Natural killer cell treated with Interleukin-12 subunit alpha and Interleukin-12 subunit beta and Interleukin-15 and Interleukin-18, amount 100 ng/mL, for 72 hours (primary cell): Measurements from ENCODE around the gene PDXK. TPM values are rescaled to one million over a fixed set of nuclear protein-coding genes. Genes with fewer than 3 reads are reported as not detected.

Source experiments
- ATAC-seq, 2 donors: fragments of 150-1000 bp; cut with Tn5 transposase in 1 of 2; sonication (Bioruptor Pico), chemical (Tn5 transposase) in 1 of 2; 2 replicates each; pipeline ENCODE4 v1.10.0; 2021
- DNase-seq: peaks from one replicate; pipeline ENCODE4 v3.0.0; 2022; ENCODE audit warnings: low spot score
- H3K27ac Mint-ChIP-seq, 2 donors: 1 replicate in 1 of 2; 2 replicates in 1 of 2; pipeline ENCODE4 v1.8.0; 2022; ENCODE audit warnings: mixed read lengths in 2 of 2, mild to moderate bottlenecking in 1 of 2, moderate library complexity in 1 of 2
- H3K27me3 Mint-ChIP-seq, 2 donors: 1 replicate in 1 of 2; 2 replicates in 1 of 2; pipeline ENCODE4 v1.8.0; 2022; ENCODE audit warnings: mixed read lengths in 2 of 2
- H3K36me3 Mint-ChIP-seq: one replicate; pipeline ENCODE4 v1.8.0; 2022; ENCODE audit warnings: mixed read lengths
- H3K4me1 Mint-ChIP-seq, 2 donors: 1 replicate in 1 of 2; 2 replicates in 1 of 2; pipeline ENCODE4 v1.8.0; 2022; ENCODE audit warnings: low read depth in 2 of 2, mixed read lengths in 2 of 2, mild to moderate bottlenecking in 1 of 2
- H3K4me3 Mint-ChIP-seq: one replicate; pipeline ENCODE4 v1.8.0; 2022; ENCODE audit warnings: mixed read lengths
- H3K9me3 Mint-ChIP-seq: 2 replicates; pipeline ENCODE4 v1.8.0; 2022; ENCODE audit warnings: mixed read lengths
- total RNA-seq, 2 donors: library from RNA; stranded (reverse); gene quantifications; one replicate each; pipeline ENCODE4 v1.2.3, GENCODE V29; 2022

Gene PDXK
- total RNA-seq, 2 donors from 2014 or later = 98.1 to 136 TPM

DNA sequence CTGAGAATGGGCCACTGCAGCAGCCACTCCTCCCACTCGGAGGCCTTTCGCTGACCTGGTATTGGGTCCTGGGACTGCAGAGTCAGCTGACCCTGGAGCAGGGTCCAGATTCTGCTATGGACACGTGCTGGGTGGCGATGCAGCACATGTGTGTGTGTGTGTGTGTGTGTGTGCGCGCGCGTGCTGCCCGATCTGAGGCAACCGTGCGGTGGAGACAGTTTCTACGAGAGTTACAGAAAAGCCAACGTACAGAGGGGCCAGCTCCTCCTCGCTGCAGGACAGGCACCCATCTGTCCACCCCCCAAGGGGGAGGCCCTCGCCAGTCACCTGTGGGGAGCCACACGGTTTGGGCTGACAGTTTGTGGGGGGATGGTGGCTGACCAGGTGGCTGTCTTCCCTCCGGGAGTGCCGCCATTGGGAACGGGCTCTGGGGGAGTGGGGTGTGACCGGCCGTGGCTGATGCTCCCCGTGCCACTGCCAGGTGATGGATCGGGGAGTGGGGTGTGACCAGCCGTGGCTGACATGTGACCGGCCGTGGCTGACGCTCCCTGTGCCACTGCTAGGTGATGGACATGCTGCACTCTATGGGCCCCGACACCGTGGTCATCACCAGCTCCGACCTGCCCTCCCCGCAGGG is 33.1 kb downstream of the PDXK start:
- H3K9me3 Mint-ChIP-seq = no peaks in the 10 kb centered on the region
- no peaks in the 10 kb centered on the region for H3K36me3 Mint-ChIP-seq
- no peak for ATAC-seq
- no peak for DNase-seq
- no peak overlapping the region for H3K4me3 Mint-ChIP-seq
- no peaks in the 10 kb centered on the region for H3K27me3 Mint-ChIP-seq
- H3K27ac Mint-ChIP-seq = no peak overlapping the region
- H3K4me1 Mint-ChIP-seq = peaks cover 0 to 9% of the 10 kb centered on the region in 2 donors

DNA sequence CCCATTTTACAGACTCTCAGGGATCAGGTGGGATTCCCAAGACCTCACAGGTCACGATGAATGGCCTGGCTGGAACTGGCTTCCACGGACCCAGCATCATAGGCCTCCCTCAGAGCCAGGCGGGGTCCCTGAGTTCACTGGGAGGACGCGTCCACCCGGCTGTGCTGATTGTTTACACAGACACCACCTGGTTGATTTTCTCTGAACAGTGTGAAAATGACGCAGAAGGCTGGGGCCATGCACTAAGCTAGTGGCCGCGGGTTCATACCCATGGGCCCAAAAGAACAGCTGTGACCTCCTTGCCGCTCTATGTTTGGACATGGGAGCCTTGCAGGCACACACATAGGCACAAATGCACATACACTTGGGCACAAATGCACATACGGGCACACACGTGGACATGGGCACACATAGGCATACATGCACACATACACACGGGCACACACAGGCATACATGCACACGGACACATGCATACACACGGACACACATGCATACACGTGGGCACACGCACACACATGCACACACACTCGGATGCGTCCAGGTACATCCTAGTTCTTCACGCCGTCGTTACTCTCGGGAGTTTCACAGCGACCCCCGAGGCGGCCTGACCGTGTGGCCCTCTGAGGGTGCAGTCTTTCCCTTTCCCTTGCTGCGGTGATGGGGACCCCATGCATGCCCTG is 34.0 kb downstream of the PDXK start:
- Mint-ChIP-seq H3K27me3 (no peaks in the 10 kb centered on the region), H3K27ac (no peak overlapping the region), H3K36me3 (no peaks in the 10 kb centered on the region), H3K4me3 (no peak overlapping the region), H3K9me3 (no peaks in the 10 kb centered on the region), H3K4me1 (peaks cover 0 to 9% of the 10 kb centered on the region in 2 donors)
- DNase-seq (no peak), ATAC-seq (no peak)

DNA sequence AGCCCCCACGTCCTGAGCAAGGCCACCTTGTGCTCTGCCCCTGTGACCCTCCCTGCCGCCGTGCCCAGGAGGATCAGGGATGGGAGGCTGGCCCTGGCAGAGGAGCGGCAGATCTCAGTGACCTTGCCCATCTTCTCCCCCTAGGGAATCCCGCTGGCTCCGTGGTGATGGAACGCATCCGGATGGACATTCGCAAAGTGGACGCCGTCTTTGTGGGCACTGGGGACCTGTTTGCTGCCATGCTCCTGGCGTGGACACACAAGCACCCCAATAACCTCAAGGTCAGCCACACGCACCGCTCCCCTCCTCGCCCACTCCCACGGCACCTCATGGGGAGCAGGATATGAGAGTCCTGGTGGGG is 34.5 kb downstream of the PDXK start:
- ATAC-seq (no peak), DNase-seq (no peak)
- H3K4me1 Mint-ChIP-seq = peaks cover 0 to 9% of the 10 kb centered on the region in 2 donors
- H3K27me3 Mint-ChIP-seq = no peaks in the 10 kb centered on the region
- H3K36me3 Mint-ChIP-seq = no peaks in the 10 kb centered on the region
- H3K27ac Mint-ChIP-seq = no peak overlapping the region
- H3K9me3 Mint-ChIP-seq = no peaks in the 10 kb centered on the region
- no peak overlapping the region for H3K4me3 Mint-ChIP-seq

DNA sequence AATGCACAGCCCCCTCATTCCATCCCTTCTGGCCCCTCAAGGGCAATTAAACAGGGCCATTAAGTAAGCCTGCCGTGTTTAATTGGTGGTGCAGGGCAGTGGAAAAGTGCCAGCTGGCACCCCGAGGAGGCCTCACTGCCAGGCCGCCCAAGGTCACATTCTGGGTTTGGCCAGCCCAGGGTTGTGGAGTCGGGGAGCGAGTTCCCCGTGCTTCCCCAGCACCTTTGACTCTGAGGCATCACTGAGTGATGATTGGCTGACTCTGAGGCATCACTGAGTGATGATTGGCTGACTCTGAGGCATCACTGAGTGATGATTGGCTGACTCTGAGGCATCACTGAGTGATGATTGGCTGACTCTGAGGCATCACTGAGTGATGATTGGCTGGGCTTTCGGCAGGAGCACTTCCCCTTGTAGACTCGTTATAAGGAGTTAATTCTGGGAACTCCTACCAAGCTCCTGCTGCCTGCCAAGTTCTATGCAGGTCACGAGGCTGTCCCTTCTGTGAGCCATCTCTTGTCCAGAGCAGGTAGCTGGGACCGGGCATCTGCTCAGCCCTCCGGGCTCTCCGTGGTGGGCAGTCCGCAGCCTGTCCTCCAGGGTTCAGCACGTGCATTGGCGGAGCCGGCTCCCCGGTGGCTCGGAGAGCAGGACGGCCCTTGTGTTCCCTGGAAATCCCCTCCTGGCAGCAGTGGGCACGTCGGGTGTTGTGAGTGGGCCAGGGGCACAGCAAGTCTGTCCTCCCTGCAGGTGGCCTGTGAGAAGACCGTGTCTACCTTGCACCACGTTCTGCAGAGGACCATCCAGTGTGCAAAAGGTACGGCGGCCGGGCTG is 36.2 kb downstream of the PDXK start:
- H3K27me3 Mint-ChIP-seq = no peaks in the 10 kb centered on the region
- ATAC-seq = no peak
- no peaks in the 10 kb centered on the region for H3K9me3 Mint-ChIP-seq

DNA sequence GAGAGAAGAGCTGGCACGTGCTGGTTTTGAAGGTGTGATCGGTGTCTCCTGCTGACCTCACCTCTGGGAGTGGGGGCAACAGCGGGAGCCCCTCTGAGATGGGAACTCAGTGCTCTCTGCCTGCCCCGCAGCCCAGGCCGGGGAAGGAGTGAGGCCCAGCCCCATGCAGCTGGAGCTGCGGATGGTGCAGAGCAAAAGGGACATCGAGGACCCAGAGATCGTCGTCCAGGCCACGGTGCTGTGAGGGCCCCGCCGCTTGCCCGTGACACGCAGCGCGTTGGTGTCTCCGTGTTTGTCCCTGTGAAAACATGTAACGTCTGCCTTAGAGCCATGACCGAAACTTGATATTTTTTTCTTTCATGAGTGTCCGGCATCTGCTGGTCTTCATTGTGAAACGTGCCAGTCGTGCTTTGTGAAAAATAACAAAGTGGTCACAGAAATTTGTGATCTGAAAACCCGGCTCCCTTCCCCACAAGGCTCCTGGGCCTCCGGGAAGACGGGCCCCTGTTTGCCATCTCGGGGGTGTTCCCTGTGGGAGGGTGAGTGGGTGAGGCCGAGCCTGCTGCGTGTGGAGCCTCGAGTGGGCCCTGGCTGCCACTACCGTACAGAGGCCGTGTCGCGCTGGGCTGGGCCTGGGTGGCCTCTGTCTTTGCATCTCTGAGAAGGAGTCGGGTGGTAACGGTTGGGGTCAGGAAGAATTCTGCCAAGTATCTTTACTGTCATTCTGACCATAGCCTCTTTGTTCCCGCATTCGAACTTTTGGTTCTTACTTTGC is 37.1 kb downstream of the PDXK start:
- Mint-ChIP-seq H3K27ac (no peak overlapping the region), H3K4me1 (peaks cover 0 to 5% of the 10 kb centered on the region in 2 donors), H3K4me3 (no peak overlapping the region), H3K27me3 (no peaks in the 10 kb centered on the region), H3K9me3 (no peaks in the 10 kb centered on the region), H3K36me3 (no peaks in the 10 kb centered on the region)
- no peak for DNase-seq
- no peak for ATAC-seq

More for the DNA sequence above, 36.2 kb downstream of the PDXK start:
- Mint-ChIP-seq H3K4me1 (peaks cover 0 to 9% of the 10 kb centered on the region in 2 donors), H3K27ac (no peak overlapping the region), H3K4me3 (no peak overlapping the region), H3K36me3 (no peaks in the 10 kb centered on the region)
- DNase-seq = no peak

DNA sequence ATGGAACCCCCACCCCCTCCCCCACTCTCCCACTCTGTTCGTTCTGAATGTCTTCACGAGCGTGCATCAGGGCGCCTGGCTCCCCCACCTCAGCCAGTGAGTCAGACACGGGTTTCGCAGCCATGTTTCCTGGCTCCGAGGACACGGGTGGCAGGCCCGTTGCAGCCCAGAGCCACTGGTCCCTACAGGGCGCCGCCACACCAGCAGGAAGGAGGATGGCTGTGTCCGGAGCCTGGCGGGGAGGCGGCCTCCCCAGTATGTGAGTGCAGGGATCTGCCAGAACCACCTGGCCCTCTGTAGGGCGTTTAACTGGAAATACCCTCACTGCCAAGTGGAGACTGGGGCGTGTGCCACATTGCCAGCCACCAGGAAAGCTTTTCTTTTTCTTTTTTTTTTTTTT is 38.7 kb downstream of the PDXK start:
- Mint-ChIP-seq H3K27ac (no peak overlapping the region), H3K9me3 (no peaks in the 10 kb centered on the region), H3K36me3 (no peaks in the 10 kb centered on the region), H3K4me1 (peaks cover 0 to 5% of the 10 kb centered on the region in 2 donors), H3K4me3 (no peak overlapping the region), H3K27me3 (no peaks in the 10 kb centered on the region)
- ATAC-seq (no peak), DNase-seq (no peak)

DNA sequence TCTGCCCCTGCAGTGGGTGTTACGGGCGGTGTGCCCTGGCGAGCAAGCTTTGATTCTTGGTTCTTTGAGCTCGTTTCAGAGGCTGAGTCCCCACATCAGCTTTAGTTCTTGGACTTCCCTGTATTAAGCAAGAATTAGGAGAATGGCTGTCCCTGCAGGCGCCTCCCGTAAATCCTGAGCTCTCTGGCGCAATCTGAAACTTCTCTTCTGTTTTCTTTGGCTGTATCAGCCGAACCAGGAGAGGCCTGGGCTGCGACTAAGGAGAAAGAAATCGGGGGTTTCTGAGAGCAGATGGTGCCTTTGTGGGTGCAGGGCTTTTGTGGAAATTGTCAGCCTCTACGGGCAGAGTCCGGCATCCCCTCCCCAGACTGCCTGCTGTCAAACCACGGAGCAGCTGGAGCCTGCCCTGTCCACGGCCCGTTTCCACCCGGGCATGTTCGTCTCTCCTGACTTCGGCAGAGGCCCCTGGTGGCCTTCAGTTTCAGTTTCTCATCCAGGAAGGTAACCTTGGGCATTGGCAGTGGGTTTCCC is 39.2 kb downstream of the PDXK start:
- DNase-seq (no peak), ATAC-seq (no peak)
- H3K27ac Mint-ChIP-seq = no peak overlapping the region
- H3K4me3 Mint-ChIP-seq = no peak overlapping the region
- H3K9me3 Mint-ChIP-seq = no peaks in the 10 kb centered on the region
- no peaks in the 10 kb centered on the region for H3K27me3 Mint-ChIP-seq
- H3K36me3 Mint-ChIP-seq = no peaks in the 10 kb centered on the region
- peaks cover 0 to 5% of the 10 kb centered on the region in 2 donors for H3K4me1 Mint-ChIP-seq

DNA sequence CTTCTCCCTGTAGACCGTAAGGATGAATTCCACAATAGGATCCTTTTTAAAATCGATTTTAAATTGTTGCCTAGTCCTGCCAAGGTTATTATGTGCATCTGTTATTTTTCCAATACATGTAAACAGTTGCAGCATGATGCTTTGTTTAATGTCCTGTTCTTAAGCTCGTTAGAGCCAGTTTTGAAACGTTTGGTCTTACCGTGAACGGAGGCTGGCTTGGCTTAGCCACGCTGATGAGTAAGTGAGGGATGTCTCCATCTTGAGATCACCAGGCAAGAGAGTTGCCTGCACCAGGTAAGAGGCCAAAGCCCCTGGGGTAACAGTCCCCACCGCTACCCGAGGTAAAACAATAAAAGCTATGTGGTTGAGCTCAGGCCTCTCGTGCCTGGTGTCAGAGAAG is 39.9 kb downstream of the PDXK start:
- ATAC-seq (no peak), DNase-seq (no peak)
- Mint-ChIP-seq H3K27me3 (no peaks in the 10 kb centered on the region), H3K9me3 (no peaks in the 10 kb centered on the region), H3K4me1 (peaks cover 0 to 5% of the 10 kb centered on the region in 2 donors), H3K4me3 (no peak overlapping the region), H3K36me3 (no peaks in the 10 kb centered on the region), H3K27ac (no peak overlapping the region)

DNA sequence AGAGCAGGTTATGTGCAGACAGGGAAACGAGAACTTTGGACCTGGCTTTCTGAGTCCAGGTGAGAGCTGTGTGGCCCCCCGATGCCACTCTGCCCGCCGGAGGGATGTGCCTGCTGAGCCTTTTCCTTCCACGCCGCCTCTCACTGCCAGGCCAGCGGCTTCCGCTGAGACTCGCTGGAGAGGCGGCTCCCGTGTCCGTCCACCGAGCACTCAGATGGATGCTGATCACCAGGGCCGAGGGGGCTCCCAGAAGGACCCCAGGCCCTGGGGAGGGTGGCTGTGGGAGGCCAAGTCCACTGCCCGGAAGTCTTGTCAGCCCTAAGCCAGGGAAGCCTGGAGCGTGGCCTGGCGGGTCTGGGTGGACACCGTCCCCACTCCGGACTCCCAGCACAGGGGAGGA is 40.7 kb downstream of the PDXK start:
- no peaks in the 10 kb centered on the region for H3K27me3 Mint-ChIP-seq
- no peak overlapping the region for H3K4me3 Mint-ChIP-seq
- H3K4me1 Mint-ChIP-seq = peaks cover 0 to 2% of the 10 kb centered on the region in 2 donors
- DNase-seq = no peak
- H3K36me3 Mint-ChIP-seq = no peaks in the 10 kb centered on the region
- no peak overlapping the region for H3K27ac Mint-ChIP-seq
- ATAC-seq = peak in 1 of 2 donors; percentile 7
- no peaks in the 10 kb centered on the region for H3K9me3 Mint-ChIP-seq

DNA sequence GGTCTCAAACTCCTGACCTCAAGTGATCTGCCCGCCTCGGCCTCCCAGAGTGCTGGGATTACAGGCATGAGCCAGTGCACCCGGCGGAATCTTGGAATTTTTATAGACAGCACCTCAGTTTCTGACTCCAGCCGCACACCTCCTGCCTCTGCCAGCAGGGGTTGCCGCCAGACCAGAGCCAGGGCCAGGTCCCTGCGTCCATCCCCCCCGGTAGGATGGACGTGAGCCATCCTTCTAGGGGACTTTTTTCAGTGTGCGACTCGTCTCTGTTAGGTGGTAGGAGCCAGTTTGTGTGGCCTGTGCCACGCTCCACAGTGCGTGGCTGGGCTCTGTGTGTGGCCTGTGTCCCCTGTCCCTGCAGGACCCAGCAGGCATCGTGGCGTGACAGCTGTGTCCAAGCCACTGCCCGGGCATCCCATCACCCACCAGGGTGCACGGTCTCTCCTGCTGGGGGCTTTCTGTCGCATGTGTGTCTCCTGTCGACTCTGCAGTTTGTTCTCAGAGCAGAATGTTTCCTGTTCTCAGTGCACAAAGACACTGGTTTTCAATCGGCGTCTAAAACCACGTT is 41.5 kb downstream of the PDXK start:
- no peak overlapping the region for H3K4me3 Mint-ChIP-seq
- no peak for DNase-seq
- H3K36me3 Mint-ChIP-seq = no peaks in the 10 kb centered on the region
- no peaks in the 10 kb centered on the region for H3K27me3 Mint-ChIP-seq
- no peak overlapping the region for H3K27ac Mint-ChIP-seq
- no peaks in the 10 kb centered on the region for H3K9me3 Mint-ChIP-seq
- no peak for ATAC-seq
- H3K4me1 Mint-ChIP-seq = peaks cover 0 to 2% of the 10 kb centered on the region in 2 donors

DNA sequence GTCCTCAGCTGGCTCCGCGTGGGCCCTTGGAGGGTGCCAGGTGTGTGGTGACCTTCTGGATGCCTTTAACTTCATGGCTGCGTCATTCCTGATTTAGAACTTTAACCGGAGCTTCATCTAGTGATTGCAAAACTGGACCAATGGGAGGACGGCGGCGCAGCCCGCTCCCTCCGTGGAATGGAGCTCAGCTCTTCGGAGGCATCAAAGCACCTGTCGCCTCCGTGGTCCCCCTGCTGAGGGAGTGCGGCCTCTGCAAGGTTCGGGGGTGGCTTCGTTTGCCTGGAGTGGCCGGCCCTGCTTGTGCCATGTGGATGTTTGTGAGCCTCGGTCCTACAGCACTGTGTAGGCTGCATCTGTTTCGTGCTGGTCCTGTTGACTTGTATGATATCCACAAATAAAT is 43.0 kb downstream of the PDXK start:
- Mint-ChIP-seq H3K4me1 (no peaks in the 10 kb centered on the region), H3K36me3 (no peaks in the 10 kb centered on the region), H3K9me3 (no peaks in the 10 kb centered on the region), H3K27ac (no peak overlapping the region), H3K4me3 (no peak overlapping the region), H3K27me3 (no peaks in the 10 kb centered on the region)
- no peak for DNase-seq
- no peak for ATAC-seq

DNA sequence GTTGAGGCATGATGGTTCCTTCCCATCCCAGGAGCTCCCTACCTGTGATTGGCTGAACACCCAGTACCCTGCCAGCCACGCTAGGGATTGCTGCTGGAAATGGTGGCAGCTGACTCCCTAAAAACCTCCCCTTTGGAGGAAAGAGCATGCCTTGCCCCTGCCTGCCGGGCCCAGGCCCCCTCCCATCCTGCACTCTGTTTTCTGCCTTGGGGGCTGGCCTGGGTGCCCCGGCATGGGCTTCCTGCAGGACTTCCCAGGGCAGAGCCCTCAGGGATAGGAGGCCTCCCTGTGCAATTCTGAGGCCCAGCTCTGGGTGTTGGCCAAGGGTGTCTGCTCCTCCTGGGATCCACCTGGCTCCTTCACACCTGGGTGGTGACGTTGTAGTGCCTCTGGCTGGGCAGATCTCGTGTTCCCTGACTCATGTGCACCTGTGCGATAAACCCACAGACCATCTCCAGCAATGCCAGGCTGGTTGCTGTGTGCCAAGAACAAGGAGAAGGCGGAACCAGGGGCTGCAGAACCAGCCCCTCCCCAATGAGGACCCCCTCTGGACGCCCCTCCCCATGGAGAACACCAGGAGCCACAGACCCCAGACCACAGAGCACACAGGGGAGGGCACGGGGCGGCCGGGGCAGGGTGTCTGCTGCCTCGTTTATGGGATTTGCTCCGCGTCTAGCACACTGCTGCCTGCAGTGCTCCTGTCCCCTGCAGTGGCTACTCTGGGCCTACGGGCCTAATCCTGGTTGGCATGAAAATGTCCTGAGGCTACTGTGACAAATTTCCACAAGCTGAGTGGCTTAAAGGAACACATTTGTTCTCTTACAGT is 43.6 kb downstream of the PDXK start:
- no peak for ATAC-seq
- Mint-ChIP-seq H3K27me3 (no peaks in the 10 kb centered on the region), H3K27ac (no peak overlapping the region), H3K9me3 (no peaks in the 10 kb centered on the region), H3K36me3 (no peaks in the 10 kb centered on the region), H3K4me1 (no peaks in the 10 kb centered on the region), H3K4me3 (no peak overlapping the region)
- no peak for DNase-seq
